ENCODE results near the gene COBL.

COBL gene

GRCh38 chr7:51255536-51256208, 60.9 kb downstream of the COBL start:
- DNase-seq (ENCODE audit: extremely low read depth in 1 of 2, low read depth in 1 of 2): no peak

GRCh38 chr7:51255036-51255435, 61.6 kb downstream of the COBL start:
- no peak for DNase-seq (ENCODE audit: extremely low read depth in 1 of 2, low read depth in 1 of 2)

GRCh38 chr7:51253157-51253556, 63.5 kb downstream of the COBL start:
- no peak for DNase-seq (ENCODE audit: extremely low read depth in 1 of 2, low read depth in 1 of 2)

- no peak for DNase-seq (ENCODE audit: extremely low read depth in 1 of 2, low read depth in 1 of 2)
Measured at GRCh38 chr7:51251290-51251689, 65.3 kb downstream of the COBL start.

GRCh38 chr7:51250512-51250911, 66.1 kb downstream of the COBL start:
- DNase-seq (ENCODE audit: extremely low read depth in 1 of 2, low read depth in 1 of 2): no peak

- DNase-seq (ENCODE audit: extremely low read depth in 1 of 2, low read depth in 1 of 2): no peak
Measured at GRCh38 chr7:51249991-51250390, 66.6 kb downstream of the COBL start.

- no peak for DNase-seq (ENCODE audit: extremely low read depth in 1 of 2, low read depth in 1 of 2)
Measured at GRCh38 chr7:51249187-51249945, 67.2 kb downstream of the COBL start.

GRCh38 chr7:51246258-51247245, 70.1 kb downstream of the COBL start:
- DNase-seq (ENCODE audit: extremely low read depth in 1 of 2, low read depth in 1 of 2): no peak

GRCh38 chr7:51244885-51245284, 71.7 kb downstream of the COBL start:
- DNase-seq (ENCODE audit: extremely low read depth in 1 of 2, low read depth in 1 of 2): no peak

- DNase-seq (ENCODE audit: extremely low read depth in 1 of 2, low read depth in 1 of 2): no peak
Measured at GRCh38 chr7:51244053-51244452, 72.6 kb downstream of the COBL start.

- no peak for DNase-seq (ENCODE audit: extremely low read depth in 1 of 2, low read depth in 1 of 2)
Measured at GRCh38 chr7:51243631-51244030, 73.0 kb downstream of the COBL start.

- no peak for DNase-seq (ENCODE audit: extremely low read depth in 1 of 2, low read depth in 1 of 2)
Measured at GRCh38 chr7:51242881-51243518, 73.6 kb downstream of the COBL start.

- DNase-seq (ENCODE audit: extremely low read depth in 1 of 2, low read depth in 1 of 2): no peak
Measured at GRCh38 chr7:51242007-51242691, 74.5 kb downstream of the COBL start.

- no peak for DNase-seq (ENCODE audit: extremely low read depth in 1 of 2, low read depth in 1 of 2)
Measured at GRCh38 chr7:51240868-51241267, 75.7 kb downstream of the COBL start.

GRCh38 chr7:51239691-51240090, 76.9 kb downstream of the COBL start:
- DNase-seq (ENCODE audit: extremely low read depth in 1 of 2, low read depth in 1 of 2): no peak

GRCh38 chr7:51238981-51239495, 77.6 kb downstream of the COBL start:
- no peak for DNase-seq (ENCODE audit: extremely low read depth in 1 of 2, low read depth in 1 of 2)

GRCh38 chr7:51237446-51238133, 79.0 kb downstream of the COBL start:
- no peak for DNase-seq (ENCODE audit: extremely low read depth in 1 of 2, low read depth in 1 of 2)

- DNase-seq (ENCODE audit: extremely low read depth in 1 of 2, low read depth in 1 of 2): no peak
Measured at GRCh38 chr7:51236470-51237132, 80.0 kb downstream of the COBL start.

Data from stimulated activated CD8-positive, alpha-beta memory T cell treated with anti-CD3 and anti-CD28 coated beads, Interleukin-7, amount 100 ng/mL, for 48 hours (primary cell).